Neuronal stem cell (in vitro differentiated cells): ENCODE results near the gene MROH7.

Experiments used
- DNase-seq: peaks from one replicate; pipeline ENCODE4 v3.0.0-alpha.2; 2013; ENCODE audit warnings: low spot score
- H2AFZ ChIP-seq: one replicate; pipeline ENCODE4 v1.6.1; 2013; ENCODE audit warnings: mild to moderate bottlenecking, low read length, inconsistent platforms
- H2AK5ac ChIP-seq: 2 replicates; pipeline ENCODE4 v1.6.1; 2013; ENCODE audit warnings: low read depth, mild to moderate bottlenecking, inconsistent platforms, low read length, moderate library complexity, mixed read lengths
- H2BK120ac ChIP-seq: 2 replicates; pipeline ENCODE4 v1.6.1; 2013; ENCODE audit warnings: low read depth, mild to moderate bottlenecking, inconsistent platforms, low read length, moderate library complexity, mixed read lengths
- H2BK12ac ChIP-seq: one replicate; pipeline ENCODE4 v1.6.1; 2013; ENCODE audit warnings: low read length, inconsistent platforms
- H2BK15ac ChIP-seq: 2 replicates; pipeline ENCODE4 v1.6.1; 2013; ENCODE audit warnings: mild to moderate bottlenecking, low read length, inconsistent platforms, mixed read lengths
- H2BK5ac ChIP-seq: one replicate; pipeline ENCODE4 v1.6.1; 2013; ENCODE audit warnings: inconsistent platforms, mild to moderate bottlenecking, low read length, moderate library complexity
- H3K14ac ChIP-seq: one replicate; pipeline ENCODE4 v1.6.1; 2013; ENCODE audit warnings: low read length, inconsistent platforms
- H3K18ac ChIP-seq: 2 replicates; pipeline ENCODE4 v1.6.1; 2013; ENCODE audit warnings: low read length, inconsistent platforms
- H3K23ac ChIP-seq: 2 replicates; pipeline ENCODE4 v1.6.1; 2013; ENCODE audit warnings: low read depth, mild to moderate bottlenecking, mixed read lengths, low read length, inconsistent platforms; ENCODE audit not compliant: poor library complexity
- H3K27ac ChIP-seq: replicated peaks from 3 replicates; pipeline ENCODE4 v1.5.1; 2013; ENCODE audit warnings: low read length, inconsistent platforms
- H3K27me3 ChIP-seq, 3 experiments: 2 replicates each; pipeline ENCODE4 v1.6.1; 2013; ENCODE audit warnings: low read length in 3 of 3, mild to moderate bottlenecking in 2 of 3, inconsistent platforms in 1 of 3, low read depth in 1 of 3, mixed read lengths in 1 of 3, moderate library complexity in 1 of 3; ENCODE audit not compliant: control insufficient read depth in 3 of 3, insufficient read depth in 3 of 3
- H3K36me3 ChIP-seq, 2 donors: replicated peaks in 1 of 2; 2 replicates each; pipeline ENCODE4 v1.6.1; 2013; ENCODE audit warnings: low read length in 2 of 2; ENCODE audit not compliant: control insufficient read depth in 2 of 2, insufficient read depth in 2 of 2
- H3K4ac ChIP-seq: 2 replicates; pipeline ENCODE4 v1.6.1; 2013; ENCODE audit warnings: inconsistent platforms, mild to moderate bottlenecking, low read length, moderate library complexity
- H3K4me1 ChIP-seq, 2 donors: 1 replicate in 1 of 2; 2 replicates in 1 of 2; pipeline ENCODE4 v1.6.1; 2013; ENCODE audit warnings: low read length in 2 of 2, low read depth in 1 of 2; ENCODE audit not compliant: control insufficient read depth in 2 of 2, insufficient read depth in 1 of 2
- H3K4me2 ChIP-seq: one replicate; pipeline ENCODE4 v1.6.1; 2013; ENCODE audit warnings: mild to moderate bottlenecking, low read length, inconsistent platforms; ENCODE audit not compliant: insufficient read depth, poor library complexity, severe bottlenecking
- H3K4me3 ChIP-seq, 2 donors: 2 replicates each; pipeline ENCODE4 v1.5.1; 2013; ENCODE audit warnings: low read length in 2 of 2, mild to moderate bottlenecking in 2 of 2, inconsistent platforms in 1 of 2, moderate library complexity in 1 of 2
- H3K79me1 ChIP-seq: one replicate; pipeline ENCODE4 v1.6.1; 2013; ENCODE audit warnings: low read depth, mild to moderate bottlenecking, inconsistent platforms, low read length, moderate library complexity
- H3K9ac ChIP-seq: one replicate; pipeline ENCODE4 v1.6.1; 2013; ENCODE audit warnings: mild to moderate bottlenecking, low read depth, low read length, inconsistent platforms; ENCODE audit not compliant: poor library complexity
- H3K9me3 ChIP-seq, 2 donors: replicated peaks in 1 of 2; 2 replicates each; pipeline versions ENCODE3 to v1.6.1; 2013; ENCODE audit warnings: low read length in 2 of 2, mild to moderate bottlenecking in 2 of 2, inconsistent platforms in 1 of 2, low read depth in 1 of 2, mixed read lengths in 1 of 2, moderate library complexity in 1 of 2; ENCODE audit not compliant: control insufficient read depth in 2 of 2, insufficient read depth in 1 of 2
- H4K8ac ChIP-seq: one replicate; pipeline ENCODE4 v1.6.1; 2013; ENCODE audit warnings: low read depth, mild to moderate bottlenecking, inconsistent platforms, low read length, moderate library complexity
- H4K91ac ChIP-seq: one replicate; pipeline ENCODE4 v1.6.1; 2013; ENCODE audit warnings: low read length, low read depth, mild to moderate bottlenecking, inconsistent platforms; ENCODE audit not compliant: poor library complexity
- WGBS, 2 donors: extraction: QIAGEN DNeasy Blood & Tissue Kit; methylation state at CpG; one replicate each; pipeline ENCODE4 v1.1.7; 2013; ENCODE audit warnings: missing lambda C conversion rate in 2 of 2, mixed read lengths in 1 of 2; ENCODE audit not compliant: insufficient read length in 2 of 2, insufficient replicate concordance in 1 of 2; ENCODE audit errors: extremely low coverage in 2 of 2; 5-methylcytosine and 5-hydroxymethylcytosine counted together

MROH7 gene

GRCh38 chr1:54680387-54680786 lies 38.8 kb downstream of the MROH7 start:
- no peaks in the 10 kb centered on the region for H3K9me3 ChIP-seq
- no peak overlapping the region for H3K4me3 ChIP-seq
- H3K27me3 ChIP-seq, result peaks cover 0 to 12% (median 0%) of the 10 kb centered on the region in 3 experiments
- no peak overlapping the region for H4K91ac ChIP-seq
- H2AFZ ChIP-seq, result no peak overlapping the region
- no peak overlapping the region for H2AK5ac ChIP-seq
- no peak overlapping the region for H2BK15ac ChIP-seq
- no peak overlapping the region for H2BK5ac ChIP-seq
- no peak overlapping the region for H2BK120ac ChIP-seq
- no peaks in the 10 kb centered on the region for H3K79me1 ChIP-seq
- no peak overlapping the region for H4K8ac ChIP-seq
- no peak overlapping the region for H3K4me2 ChIP-seq
- H3K23ac ChIP-seq, result no peak overlapping the region
- H3K4me1 ChIP-seq, result peaks cover 8 to 14% of the 10 kb centered on the region in 2 donors
- WGBS, 2 donors, result no CpG with 5 or more reads among the region's 8 CpGs
- H2BK12ac ChIP-seq, result no peak overlapping the region
- no peak for DNase-seq
- no peak overlapping the region for H3K18ac ChIP-seq
- no peak overlapping the region for H3K9ac ChIP-seq
- no peaks in the 10 kb centered on the region for H3K36me3 ChIP-seq
- H3K14ac ChIP-seq, result no peak overlapping the region
- H3K4ac ChIP-seq, result no peak overlapping the region
- H3K27ac ChIP-seq, result no peak overlapping the region

GRCh38 chr1:54681358-54681757 lies 39.8 kb downstream of the MROH7 start:
- Histone ChIP-seq H3K4me3 (no peak overlapping the region), H2AFZ (no peak overlapping the region), H2BK5ac (no peak overlapping the region), H4K91ac (no peak overlapping the region), H3K79me1 (no peaks in the 10 kb centered on the region), H2AK5ac (no peak overlapping the region), H2BK120ac (no peak overlapping the region), H3K23ac (no peak overlapping the region), H3K9me3 (no peaks in the 10 kb centered on the region), H2BK12ac (no peak overlapping the region), H3K18ac (no peak overlapping the region), H2BK15ac (no peak overlapping the region), H3K4me1 (peaks cover 8 to 14% of the 10 kb centered on the region in 2 donors), H4K8ac (no peak overlapping the region), H3K4me2 (no peak overlapping the region), H3K27me3 (peaks cover 0 to 13% (median 0%) of the 10 kb centered on the region in 3 experiments), H3K27ac (no peak overlapping the region), H3K4ac (no peak overlapping the region), H3K36me3 (no peaks in the 10 kb centered on the region), H3K9ac (no peak overlapping the region), H3K14ac (no peak overlapping the region)
- no peak for DNase-seq

DNA sequence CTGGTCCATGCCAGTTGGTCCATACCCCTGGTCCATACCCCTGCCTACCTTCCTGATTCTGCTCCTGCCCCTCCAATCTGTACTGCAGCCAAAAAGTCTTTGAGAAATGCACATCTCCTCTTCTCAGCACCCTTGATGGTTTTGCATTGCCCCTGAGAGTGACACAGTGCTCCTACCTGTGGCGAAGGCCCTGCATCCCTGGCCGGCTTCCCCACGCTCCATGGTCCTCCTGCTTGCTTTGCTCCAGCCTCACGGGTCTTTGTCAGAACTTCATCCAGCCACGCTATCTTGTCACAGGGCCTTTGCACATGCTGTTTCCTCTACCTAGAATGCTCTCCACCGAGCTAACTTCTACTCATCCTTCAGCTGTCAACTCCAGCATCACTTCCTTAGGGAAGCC lies 41.9 kb downstream of the MROH7 start:
- Histone ChIP-seq H3K9ac (no peak overlapping the region), H4K8ac (no peak overlapping the region), H2AK5ac (no peak overlapping the region), H3K27me3 (peaks cover 0 to 11% (median 0%) of the 10 kb centered on the region in 3 experiments), H2BK15ac (no peak overlapping the region), H3K4me1 (peaks cover 8 to 14% of the 10 kb centered on the region in 2 donors), H3K36me3 (no peaks in the 10 kb centered on the region), H2BK12ac (no peak overlapping the region), H3K18ac (no peak overlapping the region), H3K4me3 (no peak overlapping the region), H3K23ac (no peak overlapping the region), H2AFZ (no peak overlapping the region), H4K91ac (no peak overlapping the region), H3K14ac (no peak overlapping the region), H2BK5ac (no peak overlapping the region), H3K79me1 (no peaks in the 10 kb centered on the region), H3K4ac (no peak overlapping the region), H2BK120ac (no peak overlapping the region), H3K27ac (no peak overlapping the region), H3K9me3 (no peaks in the 10 kb centered on the region), H3K4me2 (no peak overlapping the region)
- no CpG with 5 or more reads among the region's 6 CpGs for WGBS, 2 donors
- no peak for DNase-seq

GRCh38 chr1:54685335-54685905 lies 43.8 kb downstream of the MROH7 start:
- H3K4me1 ChIP-seq, result peaks cover 1 to 12% of the 10 kb centered on the region in 2 donors
- no peak overlapping the region for H2BK5ac ChIP-seq

More at GRCh38 chr1:54685335-54685905, 43.8 kb downstream of the MROH7 start:
- Histone ChIP-seq H3K18ac (no peak overlapping the region), H3K79me1 (no peaks in the 10 kb centered on the region), H2BK12ac (no peak overlapping the region), H2BK15ac (no peak overlapping the region), H3K23ac (no peak overlapping the region), H3K27ac (no peak overlapping the region), H2AFZ (no peak overlapping the region), H3K9me3 (no peaks in the 10 kb centered on the region), H2BK120ac (no peak overlapping the region), H3K4me3 (no peak overlapping the region), H4K8ac (peak overlapping the region; percentile 31), H3K4ac (no peak overlapping the region), H3K27me3 (peaks cover 0 to 4% (median 0%) of the 10 kb centered on the region in 3 experiments), H4K91ac (no peak overlapping the region), H3K9ac (no peak overlapping the region), H2AK5ac (no peak overlapping the region), H3K36me3 (no peaks in the 10 kb centered on the region), H3K14ac (no peak overlapping the region), H3K4me2 (no peak overlapping the region)
- no peak for DNase-seq
- WGBS, 2 donors, result no CpG with 5 or more reads among the region's 4 CpGs
